ENCODE measurements around the gene GATD1. TPM values are rescaled to one million over a fixed set of nuclear protein-coding genes. Genes with fewer than 3 reads are reported as not detected.

Gene GATD1
- total RNA-seq, 3 donors from 2014 or later: 9.9 to 17.4 (median 16.4) TPM

DNA sequence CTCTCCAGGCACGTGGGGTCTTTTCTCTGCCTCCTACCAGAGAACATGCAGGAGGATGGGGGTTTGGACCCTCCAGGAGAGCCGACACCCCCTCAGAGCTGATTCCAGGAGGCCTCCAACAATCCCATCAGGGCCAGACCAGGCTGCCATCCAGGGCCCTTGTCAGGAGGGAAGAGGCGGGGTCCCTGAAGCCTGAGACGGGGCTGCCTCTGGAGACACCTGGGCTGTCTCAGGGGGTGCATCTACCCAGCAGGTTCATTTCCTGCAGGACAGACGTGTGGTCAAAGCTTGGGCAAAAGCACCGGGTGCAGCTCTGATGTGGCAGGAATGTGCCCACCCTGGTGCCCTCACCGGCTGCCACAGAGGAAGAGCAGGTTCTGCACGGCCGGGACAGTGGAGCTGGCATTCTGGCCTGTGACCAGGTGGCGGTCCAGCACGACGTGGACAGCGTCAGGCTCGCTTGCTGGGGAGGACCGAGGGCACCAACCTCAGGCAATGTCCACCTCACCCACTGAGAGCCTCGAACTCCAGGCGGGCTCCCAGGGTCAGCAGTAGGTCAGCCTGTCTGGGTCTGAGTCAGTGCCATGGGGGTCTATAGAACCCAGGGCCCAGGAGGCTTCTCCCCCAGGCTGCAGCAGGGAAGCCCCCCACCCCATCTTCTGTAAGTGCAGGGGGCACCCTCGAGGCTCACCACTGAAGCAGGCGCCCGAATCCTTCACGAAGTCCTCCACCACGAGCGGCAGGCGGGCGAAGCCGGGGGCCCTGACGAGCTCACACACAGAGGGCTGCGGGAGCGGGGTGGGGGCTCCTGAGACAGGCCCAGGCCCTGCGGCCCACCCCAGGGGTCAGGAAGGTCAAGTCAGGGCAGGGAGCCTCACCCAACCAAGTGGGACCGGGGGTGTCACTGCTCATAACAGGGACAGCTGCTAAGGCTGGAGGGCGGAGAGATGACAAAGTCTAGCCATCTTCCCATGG is 6.4 kb downstream of the GATD1 start:
- TF ChIP-seq, protein P1, sequence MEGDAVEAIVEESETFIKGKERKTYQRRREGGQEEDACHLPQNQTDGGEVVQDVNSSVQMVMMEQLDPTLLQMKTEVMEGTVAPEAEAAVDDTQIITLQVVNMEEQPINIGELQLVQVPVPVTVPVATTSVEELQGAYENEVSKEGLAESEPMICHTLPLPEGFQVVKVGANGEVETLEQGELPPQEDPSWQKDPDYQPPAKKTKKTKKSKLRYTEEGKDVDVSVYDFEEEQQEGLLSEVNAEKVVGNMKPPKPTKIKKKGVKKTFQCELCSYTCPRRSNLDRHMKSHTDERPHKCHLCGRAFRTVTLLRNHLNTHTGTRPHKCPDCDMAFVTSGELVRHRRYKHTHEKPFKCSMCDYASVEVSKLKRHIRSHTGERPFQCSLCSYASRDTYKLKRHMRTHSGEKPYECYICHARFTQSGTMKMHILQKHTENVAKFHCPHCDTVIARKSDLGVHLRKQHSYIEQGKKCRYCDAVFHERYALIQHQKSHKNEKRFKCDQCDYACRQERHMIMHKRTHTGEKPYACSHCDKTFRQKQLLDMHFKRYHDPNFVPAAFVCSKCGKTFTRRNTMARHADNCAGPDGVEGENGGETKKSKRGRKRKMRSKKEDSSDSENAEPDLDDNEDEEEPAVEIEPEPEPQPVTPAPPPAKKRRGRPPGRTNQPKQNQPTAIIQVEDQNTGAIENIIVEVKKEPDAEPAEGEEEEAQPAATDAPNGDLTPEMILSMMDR (IDR thresholded peaks at IDR 0.05): no peak
- H3K27me3 ChIP-seq: no peaks in the 10 kb centered on the region
- no peak overlapping the region for H3K4me3 ChIP-seq
- no peaks in the 10 kb centered on the region for H3K36me3 ChIP-seq
- intact Hi-C loops (cut with DNase I; ENCODE audit: low total_unique reads): loop anchor here (10.0 kb wide), 1 partner anchor 206 kb away; the partner anchor contains the start of genes LMNTD2 and RASSF7
- H3K9me3 ChIP-seq: no peaks in the 10 kb centered on the region
- peaks cover 3 to 8% of the 10 kb centered on the region in 2 donors for H3K4me1 ChIP-seq
- DNase-seq (ENCODE audit: low spot score in 2 of 2): no peak
- peak overlapping the region in 1 of 2 donors; percentile 69 for H3K27ac ChIP-seq

DNA sequence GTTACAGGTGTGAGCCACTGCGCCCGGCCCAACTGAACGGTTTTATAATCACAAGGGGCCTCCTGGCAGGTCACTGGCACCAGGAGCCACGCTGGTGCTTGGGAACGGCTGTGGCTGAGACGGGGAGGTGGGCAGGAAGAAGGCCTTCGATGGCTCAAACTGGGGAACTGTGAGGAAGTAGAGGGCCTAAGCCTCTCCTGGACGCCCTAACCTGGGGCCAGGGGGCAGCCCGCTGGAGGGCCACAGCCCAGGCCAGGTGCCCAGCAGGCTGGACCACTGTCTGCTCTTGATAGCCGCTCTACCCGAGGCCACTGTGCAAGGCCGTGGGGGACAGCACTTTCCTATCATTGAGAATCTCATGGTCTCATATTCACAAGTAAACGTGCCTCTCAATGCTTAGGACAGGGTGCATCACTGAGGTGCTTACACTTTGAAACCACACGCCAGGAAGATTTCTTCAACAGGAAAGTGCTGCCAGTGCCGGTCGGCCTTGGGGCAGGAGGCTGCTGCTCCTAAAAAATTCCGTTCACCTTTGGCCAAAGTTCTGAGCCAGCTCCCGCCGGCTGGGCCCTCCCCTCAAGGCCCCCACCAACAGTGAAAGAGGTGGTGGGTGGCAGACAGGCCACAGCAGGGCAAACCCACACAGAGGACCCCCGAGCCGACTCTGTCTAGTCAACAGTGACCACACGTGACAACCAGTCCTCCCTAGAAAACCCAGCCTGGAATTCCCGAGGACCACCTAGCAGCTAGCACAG is 7.2 kb downstream of the GATD1 start:
- TF ChIP-seq, protein P1 (IDR thresholded peaks at IDR 0.05): no peak
- TF ChIP-seq POLR2A (IDR thresholded peaks at IDR 0.05) (no peak), POLR2AphosphoS5 (IDR thresholded peaks at IDR 0.05) (no peak)
- Histone ChIP-seq H3K27me3 (no peaks in the 10 kb centered on the region), H3K4me3 (no peak overlapping the region), H3K27ac (peak overlapping the region in 1 of 2 donors; percentile 3), H3K9me3 (no peaks in the 10 kb centered on the region), H3K36me3 (no peaks in the 10 kb centered on the region), H3K4me1 (peaks cover 0 to under 1% of the 10 kb centered on the region in 2 donors)
- no peak for DNase-seq (ENCODE audit: low spot score in 2 of 2)
- intact Hi-C loops (cut with DNase I; ENCODE audit: low total_unique reads): loop anchor here (10.0 kb wide), 1 partner anchor 205 kb away; the partner anchor contains the start of genes LMNTD2 and RASSF7

DNA sequence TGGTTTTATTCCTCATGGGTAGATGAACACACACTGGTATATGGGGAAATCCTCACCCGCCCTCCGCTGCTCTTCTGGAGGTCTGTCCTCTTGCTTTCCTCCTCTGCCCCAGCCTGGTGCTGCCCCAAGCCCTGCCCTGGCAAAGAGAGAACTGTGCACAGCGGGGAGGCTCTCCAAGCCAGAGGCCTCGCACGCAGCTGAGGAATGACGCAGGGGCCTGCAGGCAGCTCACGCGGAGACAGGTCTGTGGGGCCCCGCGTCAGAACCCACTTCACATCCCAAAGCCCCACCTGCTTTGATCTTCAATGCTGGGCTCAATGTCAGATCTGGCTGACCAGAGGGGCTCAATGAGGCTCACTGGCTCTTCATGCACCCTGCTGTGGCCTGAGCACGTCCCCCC is 10.0 kb downstream of the GATD1 start:
- Histone ChIP-seq H3K27ac (no peak overlapping the region), H3K4me3 (no peak overlapping the region), H3K27me3 (no peaks in the 10 kb centered on the region), H3K36me3 (no peaks in the 10 kb centered on the region), H3K9me3 (no peaks in the 10 kb centered on the region), H3K4me1 (peaks cover 0 to 4% of the 10 kb centered on the region in 2 donors)
- no peak for TF ChIP-seq POLR2A (IDR thresholded peaks at IDR 0.05)
- TF ChIP-seq, protein P1 (IDR thresholded peaks at IDR 0.05): no peak
- intact Hi-C loops (cut with DNase I; ENCODE audit: low total_unique reads): no loop called here
- no peak for DNase-seq (ENCODE audit: low spot score in 2 of 2)

DNA sequence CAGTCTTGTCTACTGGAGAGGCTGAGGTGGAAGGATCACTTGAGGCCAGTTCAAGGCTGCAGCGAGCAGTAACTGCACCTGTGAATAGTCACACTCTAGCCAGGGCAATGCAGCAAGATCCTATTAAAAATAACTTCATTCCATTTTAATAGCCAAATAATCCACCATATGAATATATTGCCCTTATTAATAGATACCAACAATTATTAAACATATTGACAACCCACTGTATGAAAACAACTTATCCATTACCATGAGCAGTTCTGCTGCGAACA is 10.4 kb downstream of the GATD1 start:
- H3K36me3 ChIP-seq: no peaks in the 10 kb centered on the region
- TF ChIP-seq, protein P1 (IDR thresholded peaks at IDR 0.05): no peak
- TF ChIP-seq POLR2A (IDR thresholded peaks at IDR 0.05) (no peak), POLR2AphosphoS5 (IDR thresholded peaks at IDR 0.05) (no peak)
- peaks cover 0 to 4% of the 10 kb centered on the region in 2 donors for H3K4me1 ChIP-seq
- no peaks in the 10 kb centered on the region for H3K27me3 ChIP-seq
- no peak overlapping the region for H3K27ac ChIP-seq
- no peak overlapping the region for H3K4me3 ChIP-seq
- intact Hi-C loops (cut with DNase I; ENCODE audit: low total_unique reads): no loop called here
- H3K9me3 ChIP-seq: no peaks in the 10 kb centered on the region
- DNase-seq (ENCODE audit: low spot score in 2 of 2): no peak
